IMR-90 (cell line): ENCODE measurements around the gene GPSM1. TPM values are rescaled to one million over a fixed set of nuclear protein-coding genes. Genes with fewer than 3 reads are reported as not detected.

Experiments
- ATAC-seq: fragments of 200-7000 bp; cut with Tn5 transposase; 2 replicates; pipeline ENCODE4 v1.9.1; 2020; ENCODE audit warnings: low read depth, mild to moderate bottlenecking, moderate library complexity
- BruUV-seq: library from RNA; stranded (reverse); fragments of 400-500 nt; replicated peaks from 2 replicates; lab custom pipeline; 2021; lab: Mats Ljungman, UMichigan
- CTCF ChIA-PET: fragments of 300-600 bp; formaldehyde crosslinking; extraction: SDS; loops from one replicate; lab custom pipeline; 2021; ENCODE audit warnings: antibody characterized with exemption; lab: Yijun Ruan, JAX
- POLR2A ChIA-PET: fragments of 300-600 bp; sonication (Branson Sonifier 250); formaldehyde crosslinking; loops from one replicate; lab custom pipeline; 2022; ENCODE audit warnings: antibody characterized with exemption; ENCODE audit not compliant: unreplicated experiment; lab: Charles Lee
- DNase-seq: peaks from one replicate; pipeline ENCODE4 v3.0.0; 2013
- H2AFZ ChIP-seq: replicated peaks from 2 replicates; pipeline ENCODE3; 2013; ENCODE audit warnings: low read length, mild to moderate bottlenecking; ENCODE audit not compliant: poor library complexity
- H2AK5ac ChIP-seq: 2 replicates; pipeline ENCODE4 v1.6.1; 2013; ENCODE audit warnings: low read depth, low read length, inconsistent platforms
- H2AK9ac ChIP-seq: replicated peaks from 2 replicates; pipeline ENCODE3; 2013; ENCODE audit warnings: mild to moderate bottlenecking, low read depth, low read length, moderate library complexity; ENCODE audit not compliant: poor library complexity
- H2BK120ac ChIP-seq: 2 replicates; pipeline ENCODE4 v1.6.1; 2013; ENCODE audit warnings: low read depth, low read length, inconsistent platforms
- H2BK15ac ChIP-seq: 3 replicates; pipeline ENCODE4 v1.6.1; 2013; ENCODE audit warnings: low read depth, low read length, inconsistent platforms
- H2BK20ac ChIP-seq: 2 replicates; pipeline ENCODE4 v1.6.1; 2013; ENCODE audit warnings: low read depth, mild to moderate bottlenecking, inconsistent platforms, low read length, moderate library complexity
- H2BK5ac ChIP-seq: 2 replicates; pipeline ENCODE4 v1.6.1; 2013; ENCODE audit warnings: mild to moderate bottlenecking, low read depth, low read length, inconsistent platforms; ENCODE audit not compliant: poor library complexity, severe bottlenecking
- H3K14ac ChIP-seq: replicated peaks from 2 replicates; pipeline ENCODE4 v1.6.1; 2013; ENCODE audit warnings: low read depth, low read length, inconsistent platforms
- H3K18ac ChIP-seq: 2 replicates; pipeline ENCODE4 v1.6.1; 2013; ENCODE audit warnings: low read depth, low read length, control low read depth
- H3K23ac ChIP-seq: 2 replicates; pipeline ENCODE4 v1.6.1; 2013; ENCODE audit warnings: low read depth, low read length, inconsistent platforms
- H3K27ac ChIP-seq: 2 replicates; pipeline ENCODE4 v1.5.1; 2013; ENCODE audit warnings: mild to moderate bottlenecking, control low read depth, low read length; ENCODE audit not compliant: insufficient read depth
- H3K27me3 ChIP-seq: 2 replicates; pipeline ENCODE4 v1.6.1; 2013; ENCODE audit warnings: low read length; ENCODE audit not compliant: control insufficient read depth, insufficient read depth
- H3K36me3 ChIP-seq: 2 replicates; pipeline ENCODE4 v1.6.1; 2013; ENCODE audit warnings: low read length, mixed read lengths; ENCODE audit not compliant: control insufficient read depth, insufficient read depth
- H3K4ac ChIP-seq: 2 replicates; pipeline ENCODE4 v1.6.1; 2013; ENCODE audit warnings: low read depth, low read length, inconsistent platforms
- H3K4me1 ChIP-seq: 2 replicates; pipeline ENCODE4 v1.6.1; 2013; ENCODE audit warnings: low read length, mixed read lengths; ENCODE audit not compliant: control insufficient read depth, insufficient read depth
- H3K4me2 ChIP-seq: 2 replicates; pipeline ENCODE4 v1.6.1; 2013; ENCODE audit warnings: low read depth, mild to moderate bottlenecking, control low read depth, low read length, moderate library complexity
- H3K4me3 ChIP-seq: 2 replicates; pipeline ENCODE4 v1.5.1; 2013; ENCODE audit warnings: low read depth, mild to moderate bottlenecking, control low read depth, low read length, moderate library complexity; ENCODE audit not compliant: insufficient read depth
- H3K56ac ChIP-seq: 2 replicates; pipeline ENCODE4 v1.6.1; 2013; ENCODE audit warnings: low read length, inconsistent platforms; ENCODE audit not compliant: insufficient read depth; ENCODE audit errors: extremely low read depth
- H3K79me1 ChIP-seq, 2 experiments: 2 replicates each; pipeline ENCODE4 v1.6.1; 2013; ENCODE audit warnings: low read length in 2 of 2, inconsistent platforms in 1 of 2, low read depth in 1 of 2
- H3K9ac ChIP-seq: 2 replicates; pipeline ENCODE4 v1.6.1; 2013; ENCODE audit warnings: low read depth, low read length, control low read depth
- H3K9me1 ChIP-seq: 2 replicates; pipeline ENCODE4 v1.6.1; 2013; ENCODE audit warnings: low read length, inconsistent platforms; ENCODE audit not compliant: insufficient read depth
- H3K9me3 ChIP-seq: 2 replicates; pipeline ENCODE4 v1.6.1; 2013; ENCODE audit warnings: low read length; ENCODE audit not compliant: control insufficient read depth, insufficient read depth
- H4K20me1 ChIP-seq: 2 replicates; pipeline ENCODE4 v1.6.1; 2013; ENCODE audit warnings: low read length, inconsistent platforms; ENCODE audit not compliant: insufficient read depth
- H4K5ac ChIP-seq: 2 replicates; pipeline ENCODE4 v1.6.1; 2013; ENCODE audit warnings: mild to moderate bottlenecking, low read depth, low read length, control low read depth
- H4K8ac ChIP-seq, 2 experiments: 2 replicates each; pipeline ENCODE4 v1.6.1; 2013; ENCODE audit warnings: low read depth in 2 of 2, low read length in 2 of 2, control low read depth in 1 of 2, inconsistent platforms in 1 of 2
- H4K91ac ChIP-seq: 2 replicates; pipeline ENCODE4 v1.6.1; 2013; ENCODE audit warnings: low read depth, low read length, inconsistent platforms; ENCODE audit not compliant: insufficient read depth
- BHLHE40 ChIP-seq: fragments of 150-350 bp; IDR thresholded peaks from 2 replicates; pipeline ENCODE4 v1.6.1; 2016; ENCODE audit warnings: mild to moderate bottlenecking, low read depth, low read length
- CEBPB ChIP-seq: IDR thresholded peaks from 2 replicates; pipeline ENCODE4 v1.6.1; 2012; ENCODE audit warnings: low read depth, low read length, improper control_type of control experiment
- CHD1 ChIP-seq: IDR thresholded peaks from 2 replicates; pipeline ENCODE4 v1.6.1; 2012; ENCODE audit warnings: low read depth, low read length, improper control_type of control experiment
- FOS ChIP-seq: fragments of 150-350 bp; IDR thresholded peaks from 2 replicates; pipeline ENCODE4 v1.6.1; 2016; ENCODE audit warnings: low read depth, low read length
- MAFK ChIP-seq: IDR thresholded peaks from 2 replicates; pipeline ENCODE4 v1.6.1; 2012; ENCODE audit warnings: low read depth, low read length, improper control_type of control experiment
- MXI1 ChIP-seq: IDR thresholded peaks from 2 replicates; pipeline ENCODE4 v1.6.1; 2012; ENCODE audit warnings: low read depth, mild to moderate bottlenecking, low read length, moderate library complexity, borderline replicate concordance
- NFE2L2 ChIP-seq: fragments of 150-350 bp; IDR thresholded peaks from 2 replicates; pipeline ENCODE4 v1.6.1; 2016; ENCODE audit warnings: low read depth, mild to moderate bottlenecking, low read length
- POLR2A ChIP-seq: IDR thresholded peaks from 2 replicates; pipeline ENCODE4 v1.6.1; 2012; ENCODE audit warnings: mild to moderate bottlenecking, low read depth, low read length
- RAD21 ChIP-seq: IDR thresholded peaks from 2 replicates; pipeline ENCODE4 v1.6.1; 2012; ENCODE audit warnings: low read length, improper control_type of control experiment
- RCOR1 ChIP-seq: IDR thresholded peaks from 2 replicates; pipeline ENCODE4 v1.6.1; 2012; ENCODE audit warnings: mild to moderate bottlenecking, low read length, improper control_type of control experiment; ENCODE audit not compliant: insufficient replicate concordance
- RFX5 ChIP-seq: IDR thresholded peaks from 2 replicates; pipeline ENCODE4 v1.8.0; 2012; ENCODE audit warnings: low read depth, mild to moderate bottlenecking, low read length, moderate library complexity
- SMC3 ChIP-seq: fragments of 150-350 bp; IDR thresholded peaks from 2 replicates; pipeline ENCODE4 v1.6.1; 2016; ENCODE audit warnings: low read depth, mild to moderate bottlenecking, antibody characterized with exemption, low read length, moderate library complexity
- WGBS, 2 experiments: methylation state at CpG; one replicate each; pipeline versions ENCODE4 v1.1.5 to v1.1.7; 2013; ENCODE audit warnings: missing lambda C conversion rate in 2 of 2; ENCODE audit not compliant: insufficient read length in 1 of 2; ENCODE audit errors: extremely low coverage in 2 of 2; 5-methylcytosine and 5-hydroxymethylcytosine counted together
- dilution Hi-C: fragments of 300-500 bp; cut with HindIII; formaldehyde crosslinking; loops from one replicate; pipeline ENCODE4 v1.14.3; 2018; ENCODE audit warnings: low sequenced_read_pairs; ENCODE audit not compliant: unreplicated experiment
- in situ Hi-C: fragments of 300-500 bp; cut with MboI; formaldehyde crosslinking; loops from 3 replicates; pipeline ENCODE4 v1.14.3; 2019; ENCODE audit warnings: low sequenced_read_pairs, inconsistent platforms, mixed read lengths
- intact Hi-C: fragments of 100-400 bp; cut with micrococcal nuclease; formaldehyde crosslinking; loops from 2 replicates; pipeline ENCODE4 v1.10.0; 2022
- polyA plus RNA-seq, 3 experiments: library from polyadenylated mRNA; depleted of rRNA; stranded (reverse); fragments of >200 nt; gene quantifications; 2 replicates each; pipeline ENCODE4 v1.2.3, GENCODE V29; 2012; ENCODE audit warnings: low replicate concordance in 1 of 3
- total RNA-seq: library from RNA; depleted of rRNA; stranded (reverse); fragments of >200 nt; gene quantifications from 2 replicates; pipeline ENCODE4 v1.2.3, GENCODE V29; 2012
- TF ChIP-seq, protein P1 (sequence below): conservative IDR thresholded peaks from 2 replicates; pipeline ENCODE4 v1.5.1; 2012; ENCODE audit warnings: mild to moderate bottlenecking, low read depth, low read length, improper control_type of control experiment
- TF ChIP-seq, protein P2 (sequence below): fragments of 150-350 bp; IDR thresholded peaks from 2 replicates; pipeline ENCODE4 v1.6.1; 2016; ENCODE audit warnings: low read depth, mild to moderate bottlenecking, low read length, moderate library complexity, borderline replicate concordance
- TF ChIP-seq, protein P3 (sequence below): fragments of 150-350 bp; IDR thresholded peaks from 2 replicates; pipeline ENCODE4 v1.6.1; 2017; ENCODE audit warnings: mild to moderate bottlenecking, antibody characterized with exemption, low read length, low read depth

Gene GPSM1
- total and polyA plus RNA-seq, 2 of the 4 experiments (the other 2 are of a cell fraction) = 28.7 to 71.2 TPM

DNA sequence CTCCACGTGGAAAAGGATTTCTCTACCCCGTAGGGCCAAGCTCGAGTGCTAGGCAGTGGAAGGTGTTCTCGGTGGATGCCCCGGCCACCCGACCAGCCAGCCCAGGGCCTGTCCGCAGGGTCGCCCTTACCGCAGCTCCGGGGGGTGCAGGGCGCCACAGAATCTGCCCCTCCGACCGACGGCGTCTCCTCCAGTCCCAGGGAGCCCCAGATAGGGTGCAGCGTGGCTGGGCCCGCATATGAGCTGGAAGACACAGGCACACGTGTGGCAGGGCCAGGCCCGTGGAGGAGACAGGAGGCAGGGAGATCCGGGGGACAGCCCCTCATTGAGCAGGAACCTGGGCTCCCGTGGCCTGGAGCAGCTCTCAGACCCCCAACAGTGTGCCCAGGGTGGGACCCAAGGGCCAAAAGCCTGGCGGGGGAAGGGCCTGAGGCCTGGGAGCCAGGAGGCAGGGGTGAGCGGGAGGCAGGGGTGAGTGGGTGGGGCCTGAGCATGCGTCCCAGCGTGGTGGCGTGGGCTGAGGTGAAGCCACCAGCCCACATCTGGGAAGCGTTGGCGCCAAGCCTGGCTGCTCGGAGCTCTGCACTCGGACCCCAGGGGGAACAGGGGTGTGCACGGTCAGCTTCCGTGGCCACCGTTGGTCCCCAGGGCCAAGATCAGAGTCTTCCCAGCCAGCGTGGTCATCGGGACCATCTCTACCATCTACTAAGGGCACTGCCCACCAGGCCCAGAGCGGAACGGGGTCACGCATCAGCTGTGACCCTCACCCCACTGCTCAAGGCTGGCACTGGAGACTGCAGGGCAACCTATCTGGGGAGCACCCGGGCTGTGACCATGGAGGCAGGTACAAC is 45.7 kb upstream of the GPSM1 start:
- H3K18ac ChIP-seq = no peak overlapping the region
- peaks cover 22% of the 10 kb centered on the region for H3K27me3 ChIP-seq
- no peak overlapping the region for H3K56ac ChIP-seq
- no peak overlapping the region for H2BK120ac ChIP-seq
- H2BK20ac ChIP-seq = no peak overlapping the region
- H3K9me1 ChIP-seq = no peaks in the 10 kb centered on the region
- no peak overlapping the region for H3K14ac ChIP-seq
- no peak overlapping the region for H2BK5ac ChIP-seq
- no peaks in the 10 kb centered on the region; the same call in 1 of the 2 replicates for H4K20me1 ChIP-seq
- peaks cover 4% of the 10 kb centered on the region for H3K9me3 ChIP-seq
- no peak overlapping the region for H2BK15ac ChIP-seq
- H2AK9ac ChIP-seq = no peak overlapping the region
- H3K36me3 ChIP-seq = no peaks in the 10 kb centered on the region
- H3K27ac ChIP-seq = no peak overlapping the region
- H3K4me2 ChIP-seq = no peak overlapping the region
- no peak for DNase-seq
- ChIA-PET POLR2A (no interaction called here), CTCF (no interaction called here)
- H3K4me3 ChIP-seq = no peak overlapping the region
- H3K79me1 ChIP-seq = no peaks in the 10 kb centered on the region
- intact Hi-C loops (no loop called here), in situ Hi-C loops (no loop called here), dilution Hi-C loops (no loop called here)
- no peak overlapping the region for H3K9ac ChIP-seq
- 75% methylated on average over 26 of the region's 39 CpGs; no CpG with 5 or more reads in 1 of the 2 experiments for WGBS, 2 experiments
- H4K91ac ChIP-seq = no peak overlapping the region
- H4K5ac ChIP-seq = no peak overlapping the region
- H3K4me1 ChIP-seq = no peaks in the 10 kb centered on the region
- no peak overlapping the region for H2AK5ac ChIP-seq
- H4K8ac ChIP-seq = no peak overlapping the region
- H3K23ac ChIP-seq = no peak overlapping the region
- ATAC-seq = no peak
- H3K4ac ChIP-seq = no peak overlapping the region
- no peak overlapping the region for H2AFZ ChIP-seq
- no TSS peak for BruUV-seq
- TF ChIP-seq RFX5 (no peak), POLR2A (no peak), MAFK (no peak), RAD21 (no peak), CEBPB (no peak), FOS (no peak), SMC3 (no peak), CHD1 (no peak), MXI1 (no peak), RCOR1 (no peak), BHLHE40 (no peak), NFE2L2 (no peak)
- TF ChIP-seq, protein P1, sequence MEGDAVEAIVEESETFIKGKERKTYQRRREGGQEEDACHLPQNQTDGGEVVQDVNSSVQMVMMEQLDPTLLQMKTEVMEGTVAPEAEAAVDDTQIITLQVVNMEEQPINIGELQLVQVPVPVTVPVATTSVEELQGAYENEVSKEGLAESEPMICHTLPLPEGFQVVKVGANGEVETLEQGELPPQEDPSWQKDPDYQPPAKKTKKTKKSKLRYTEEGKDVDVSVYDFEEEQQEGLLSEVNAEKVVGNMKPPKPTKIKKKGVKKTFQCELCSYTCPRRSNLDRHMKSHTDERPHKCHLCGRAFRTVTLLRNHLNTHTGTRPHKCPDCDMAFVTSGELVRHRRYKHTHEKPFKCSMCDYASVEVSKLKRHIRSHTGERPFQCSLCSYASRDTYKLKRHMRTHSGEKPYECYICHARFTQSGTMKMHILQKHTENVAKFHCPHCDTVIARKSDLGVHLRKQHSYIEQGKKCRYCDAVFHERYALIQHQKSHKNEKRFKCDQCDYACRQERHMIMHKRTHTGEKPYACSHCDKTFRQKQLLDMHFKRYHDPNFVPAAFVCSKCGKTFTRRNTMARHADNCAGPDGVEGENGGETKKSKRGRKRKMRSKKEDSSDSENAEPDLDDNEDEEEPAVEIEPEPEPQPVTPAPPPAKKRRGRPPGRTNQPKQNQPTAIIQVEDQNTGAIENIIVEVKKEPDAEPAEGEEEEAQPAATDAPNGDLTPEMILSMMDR = no peak
- TF ChIP-seq, protein P2, sequence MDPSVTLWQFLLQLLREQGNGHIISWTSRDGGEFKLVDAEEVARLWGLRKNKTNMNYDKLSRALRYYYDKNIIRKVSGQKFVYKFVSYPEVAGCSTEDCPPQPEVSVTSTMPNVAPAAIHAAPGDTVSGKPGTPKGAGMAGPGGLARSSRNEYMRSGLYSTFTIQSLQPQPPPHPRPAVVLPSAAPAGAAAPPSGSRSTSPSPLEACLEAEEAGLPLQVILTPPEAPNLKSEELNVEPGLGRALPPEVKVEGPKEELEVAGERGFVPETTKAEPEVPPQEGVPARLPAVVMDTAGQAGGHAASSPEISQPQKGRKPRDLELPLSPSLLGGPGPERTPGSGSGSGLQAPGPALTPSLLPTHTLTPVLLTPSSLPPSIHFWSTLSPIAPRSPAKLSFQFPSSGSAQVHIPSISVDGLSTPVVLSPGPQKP = no peak
- TF ChIP-seq, protein P3, sequence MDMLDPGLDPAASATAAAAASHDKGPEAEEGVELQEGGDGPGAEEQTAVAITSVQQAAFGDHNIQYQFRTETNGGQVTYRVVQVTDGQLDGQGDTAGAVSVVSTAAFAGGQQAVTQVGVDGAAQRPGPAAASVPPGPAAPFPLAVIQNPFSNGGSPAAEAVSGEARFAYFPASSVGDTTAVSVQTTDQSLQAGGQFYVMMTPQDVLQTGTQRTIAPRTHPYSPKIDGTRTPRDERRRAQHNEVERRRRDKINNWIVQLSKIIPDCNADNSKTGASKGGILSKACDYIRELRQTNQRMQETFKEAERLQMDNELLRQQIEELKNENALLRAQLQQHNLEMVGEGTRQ = no peak
